Mammary epithelial cell (primary cell): ENCODE data around the gene DEPDC5.

Experiments used
- EZH2 ChIP-seq: IDR thresholded peaks from 2 replicates; pipeline ENCODE4 v1.6.1; 2012; ENCODE audit warnings: low read length, inconsistent platforms, borderline replicate concordance
- TF ChIP-seq, protein P1 (sequence below), 2 donors: IDR thresholded peaks in 1 of 2; conservative IDR thresholded peaks in 1 of 2; 2 replicates each; pipeline ENCODE4 v1.5.1; 2011 to 2012; ENCODE audit warnings: inconsistent platforms in 2 of 2, low read length in 2 of 2, mild to moderate bottlenecking in 2 of 2, control low read depth in 1 of 2, low read depth in 1 of 2; ENCODE audit not compliant: insufficient read depth in 1 of 2; ENCODE audit errors: extremely low read depth in 1 of 2

DNA sequence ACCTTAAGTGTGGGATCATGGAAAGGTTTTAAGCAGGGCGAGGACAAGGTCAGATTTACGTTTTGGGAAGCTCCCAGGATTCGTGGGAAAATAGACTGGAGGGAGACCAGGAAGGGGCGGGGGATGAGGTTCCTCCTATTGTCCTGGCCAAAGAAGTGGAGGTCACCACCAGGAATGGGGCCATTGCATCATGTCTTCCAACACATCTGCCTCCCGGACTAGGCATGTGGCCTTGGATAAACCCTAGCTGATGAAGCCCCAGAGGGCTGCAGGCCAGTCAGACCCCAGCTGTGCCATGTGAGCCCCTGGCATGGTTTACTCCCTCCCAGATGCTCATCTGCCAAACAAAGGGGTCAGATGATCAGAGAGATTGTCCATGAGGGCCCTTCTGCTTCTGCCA lies 179.0 kb downstream of the DEPDC5 start:
- TF ChIP-seq, protein P1, sequence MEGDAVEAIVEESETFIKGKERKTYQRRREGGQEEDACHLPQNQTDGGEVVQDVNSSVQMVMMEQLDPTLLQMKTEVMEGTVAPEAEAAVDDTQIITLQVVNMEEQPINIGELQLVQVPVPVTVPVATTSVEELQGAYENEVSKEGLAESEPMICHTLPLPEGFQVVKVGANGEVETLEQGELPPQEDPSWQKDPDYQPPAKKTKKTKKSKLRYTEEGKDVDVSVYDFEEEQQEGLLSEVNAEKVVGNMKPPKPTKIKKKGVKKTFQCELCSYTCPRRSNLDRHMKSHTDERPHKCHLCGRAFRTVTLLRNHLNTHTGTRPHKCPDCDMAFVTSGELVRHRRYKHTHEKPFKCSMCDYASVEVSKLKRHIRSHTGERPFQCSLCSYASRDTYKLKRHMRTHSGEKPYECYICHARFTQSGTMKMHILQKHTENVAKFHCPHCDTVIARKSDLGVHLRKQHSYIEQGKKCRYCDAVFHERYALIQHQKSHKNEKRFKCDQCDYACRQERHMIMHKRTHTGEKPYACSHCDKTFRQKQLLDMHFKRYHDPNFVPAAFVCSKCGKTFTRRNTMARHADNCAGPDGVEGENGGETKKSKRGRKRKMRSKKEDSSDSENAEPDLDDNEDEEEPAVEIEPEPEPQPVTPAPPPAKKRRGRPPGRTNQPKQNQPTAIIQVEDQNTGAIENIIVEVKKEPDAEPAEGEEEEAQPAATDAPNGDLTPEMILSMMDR (conservative IDR thresholded peaks at IDR 0.05 in 1 of 2, IDR thresholded peaks at IDR 0.05 in 1 of 2; ENCODE audit: extremely low read depth in 1 of 2, insufficient read depth in 1 of 2, low read depth in 1 of 2, low read length in 2 of 2), result no peak
- no peak for TF ChIP-seq EZH2
